ENCODE measurements around the gene CCNF. TPM values are rescaled to one million over a fixed set of nuclear protein-coding genes. Genes with fewer than 3 reads are reported as not detected.

The CCNF gene
- total RNA-seq, 2 donors from 2014 or later: 64.8 to 111 TPM

- ATAC-seq: no peak
- no peak for DNase-seq (ENCODE audit: low spot score in 2 of 2)
- H3K9me3 Mint-ChIP-seq: no peaks in the 10 kb centered on the region
- H3K36me3 Mint-ChIP-seq: peaks cover 0 to 7% of the 10 kb centered on the region in 2 donors
- no peak overlapping the region for H3K27ac Mint-ChIP-seq
Observed at GRCh38 chr16:2460916-2461315, 31.7 kb downstream of the CCNF start.

DNA sequence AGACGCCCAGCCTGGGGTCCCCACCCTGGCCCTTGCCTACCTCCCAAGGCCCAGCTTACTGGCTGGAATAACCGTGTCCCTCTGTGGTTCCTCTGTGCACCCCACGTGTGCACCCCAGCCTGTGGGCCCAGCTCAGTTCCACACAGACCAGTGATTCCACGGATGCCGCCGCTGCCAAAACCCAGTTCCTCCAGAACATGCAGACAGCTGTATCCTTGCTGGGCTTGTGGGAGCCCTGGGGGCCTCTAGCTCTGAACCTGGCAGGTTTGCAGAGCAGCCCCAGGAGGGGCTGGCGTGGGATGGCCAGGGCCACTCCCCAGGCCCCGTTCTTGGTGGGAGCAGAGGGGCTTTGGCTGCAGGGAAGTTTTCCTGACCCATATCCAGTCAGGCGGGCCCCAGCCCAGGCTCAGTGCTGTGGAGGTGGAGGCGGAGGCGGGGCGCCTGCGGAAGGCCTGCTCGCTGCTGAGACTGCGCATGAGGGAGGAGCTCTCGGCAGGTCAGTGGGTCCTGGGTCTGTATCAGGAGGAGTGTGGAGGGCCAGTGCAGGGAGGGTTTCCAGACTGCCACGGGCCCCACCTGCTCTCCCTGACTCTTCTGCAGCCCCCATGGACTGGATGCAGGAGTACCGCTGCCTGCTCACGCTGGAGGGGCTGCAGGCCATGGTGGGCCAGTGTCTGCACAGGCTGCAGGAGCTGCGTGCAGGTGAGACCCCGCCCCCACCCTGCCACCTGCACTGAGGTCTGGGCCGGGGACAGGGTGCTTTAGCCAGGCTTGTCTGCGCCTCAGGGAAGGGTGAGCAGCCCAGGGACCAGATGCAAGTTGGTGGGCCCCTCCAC, 33.0 kb downstream of the CCNF start:
- Mint-ChIP-seq H3K27ac (no peak overlapping the region), H3K9me3 (no peaks in the 10 kb centered on the region), H3K36me3 (no peaks in the 10 kb centered on the region)
- ATAC-seq: no peak
- no peak for DNase-seq (ENCODE audit: low spot score in 2 of 2)

- H3K36me3 Mint-ChIP-seq: no peaks in the 10 kb centered on the region
- no peaks in the 10 kb centered on the region for H3K9me3 Mint-ChIP-seq
- DNase-seq (ENCODE audit: low spot score in 2 of 2): no peak
- no peak overlapping the region for H3K27ac Mint-ChIP-seq
- ATAC-seq: no peak
Observed at GRCh38 chr16:2464333-2464732, 35.1 kb downstream of the CCNF start.

- ATAC-seq: no peak
- no peaks in the 10 kb centered on the region for H3K9me3 Mint-ChIP-seq
- no peak for DNase-seq (ENCODE audit: low spot score in 2 of 2)
Observed at GRCh38 chr16:2465653-2466415, 36.6 kb downstream of the CCNF start.

DNA sequence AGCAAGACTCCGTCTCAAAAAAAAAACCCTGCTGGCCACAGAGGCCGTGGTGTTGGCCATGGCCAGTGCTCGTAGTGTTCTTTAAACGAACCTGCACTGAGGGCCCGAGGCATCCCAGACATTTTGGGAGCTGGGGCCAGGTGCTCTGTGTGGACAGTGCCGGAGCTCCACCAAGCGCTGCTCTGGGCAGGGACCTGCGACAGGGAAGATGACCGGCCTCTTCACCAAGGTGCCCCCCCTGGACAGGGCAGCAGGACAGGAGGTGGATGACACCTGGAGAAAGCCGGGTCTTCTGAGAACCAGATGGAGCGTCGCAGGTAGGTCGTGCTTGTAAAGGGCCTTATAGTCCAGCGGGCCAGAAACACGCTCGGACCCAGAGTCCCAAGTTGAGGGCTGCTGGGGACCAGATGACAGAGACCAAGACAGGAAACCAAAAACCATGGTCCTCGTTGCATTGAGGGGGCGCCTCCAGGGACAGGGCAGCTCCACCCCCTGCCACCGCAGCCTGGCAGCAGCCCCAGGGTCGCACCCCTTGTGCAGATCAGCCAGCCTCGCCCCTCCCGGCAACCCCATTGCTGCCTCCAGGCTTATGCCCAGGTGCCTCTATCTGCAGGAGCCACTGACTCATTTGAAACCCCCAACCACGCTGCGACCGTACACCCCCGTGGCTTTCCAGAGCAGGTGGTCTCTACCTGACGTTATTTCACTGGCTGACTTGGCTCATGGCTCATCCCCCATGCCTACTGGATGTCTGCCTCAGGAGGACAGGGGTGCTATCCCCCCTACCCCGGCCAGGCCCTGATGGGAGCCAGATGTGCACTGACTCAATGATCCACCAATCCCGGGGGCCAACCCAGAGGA, 37.6 kb downstream of the CCNF start:
- H3K36me3 Mint-ChIP-seq: peaks cover 0 to 6% of the 10 kb centered on the region in 2 donors
- DNase-seq (ENCODE audit: low spot score in 2 of 2) (no peak), ATAC-seq (no peak)
- no peaks in the 10 kb centered on the region for H3K9me3 Mint-ChIP-seq
- no peak overlapping the region for H3K27ac Mint-ChIP-seq

More at GRCh38 chr16:2465653-2466415, 36.6 kb downstream of the CCNF start:
- peaks cover 0 to 6% of the 10 kb centered on the region in 2 donors for H3K36me3 Mint-ChIP-seq
- no peak overlapping the region for H3K27ac Mint-ChIP-seq

DNA sequence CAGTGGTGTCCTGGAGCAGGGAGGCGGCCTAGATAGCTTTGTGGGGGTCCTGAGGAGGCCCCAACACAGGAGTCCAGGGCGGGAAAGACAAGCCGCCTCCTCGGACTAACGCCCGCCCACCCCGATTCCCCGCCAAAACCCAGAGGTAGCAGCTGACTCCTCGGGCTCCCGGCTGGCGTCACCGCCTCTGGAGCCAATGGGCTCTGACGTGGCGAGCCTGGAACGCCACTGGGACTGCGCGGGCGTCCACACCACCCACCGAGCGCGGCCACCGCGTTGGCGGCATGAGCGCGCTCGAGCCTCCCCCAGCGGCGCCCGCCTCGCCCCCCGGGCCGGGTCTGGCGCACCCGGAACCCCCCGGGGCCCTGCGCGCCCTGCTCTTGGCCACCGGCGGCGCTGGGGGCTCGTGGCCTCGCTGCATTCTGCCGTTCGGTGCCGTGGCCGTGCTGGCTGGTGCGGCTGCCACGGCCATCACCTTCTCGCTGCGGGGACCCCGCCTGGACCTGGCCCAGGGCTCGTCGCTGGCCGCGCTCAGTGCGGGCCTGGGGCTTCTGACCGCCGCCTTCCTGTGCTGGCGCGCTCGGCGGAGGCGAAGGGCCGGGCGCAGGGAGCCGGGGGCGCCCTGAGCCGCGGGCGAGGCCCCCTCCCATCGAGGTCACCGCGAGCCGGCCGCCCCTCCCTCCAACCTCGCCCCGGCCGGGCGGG, 38.4 kb downstream of the CCNF start:
- H3K27ac Mint-ChIP-seq: no peak overlapping the region

GRCh38 chr16:2468233-2468724, 39.0 kb downstream of the CCNF start:
- Mint-ChIP-seq H3K27ac (no peak overlapping the region), H3K9me3 (no peaks in the 10 kb centered on the region), H3K36me3 (peaks cover 0 to 6% of the 10 kb centered on the region in 2 donors)
- ATAC-seq: no peak
- DNase-seq (ENCODE audit: low spot score in 2 of 2): no peak

More for the DNA sequence above, 38.4 kb downstream of the CCNF start:
- peak; percentile 31 to 40 for ATAC-seq
- no peak for DNase-seq (ENCODE audit: low spot score in 2 of 2)
- no peaks in the 10 kb centered on the region for H3K9me3 Mint-ChIP-seq
- peaks cover 0 to 6% of the 10 kb centered on the region in 2 donors for H3K36me3 Mint-ChIP-seq

DNA sequence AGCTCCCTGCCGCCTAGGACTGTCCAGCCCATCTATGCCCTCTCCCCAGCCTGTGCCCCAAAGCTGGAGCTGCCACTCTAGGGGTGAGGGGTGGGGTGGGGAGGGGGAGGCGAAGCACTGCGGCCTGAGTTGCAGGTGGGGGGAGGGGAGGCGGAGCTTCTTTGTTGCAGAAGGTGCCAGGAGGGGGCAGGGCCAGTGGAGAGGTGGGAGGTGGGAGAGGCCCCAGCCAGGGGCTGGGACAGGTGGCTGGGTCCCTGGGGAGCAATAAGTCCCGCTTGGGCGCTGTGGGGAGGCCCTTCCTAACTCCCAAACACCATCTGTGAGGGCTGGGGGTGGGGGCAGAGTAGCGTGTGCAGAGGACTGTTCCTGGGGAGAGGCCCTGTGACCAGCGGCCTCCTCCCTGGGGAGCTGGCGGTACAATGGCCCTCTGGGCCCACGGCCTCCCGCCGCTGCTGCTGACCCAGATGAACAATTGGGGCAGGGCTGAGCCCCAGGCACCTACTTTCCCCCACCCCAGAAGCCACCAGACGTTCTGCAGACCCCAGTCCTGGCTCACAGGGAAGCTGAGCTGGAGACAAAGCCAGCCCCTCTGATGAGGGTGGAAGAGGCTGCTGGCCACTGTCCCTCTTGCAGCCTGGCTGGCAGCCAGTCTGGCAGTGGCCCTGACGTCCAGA, 39.6 kb downstream of the CCNF start:
- Mint-ChIP-seq H3K27ac (no peak overlapping the region), H3K9me3 (no peaks in the 10 kb centered on the region)
- no peak for ATAC-seq

GRCh38 chr16:2469399-2470233, 40.4 kb downstream of the CCNF start:
- H3K9me3 Mint-ChIP-seq: no peaks in the 10 kb centered on the region
- H3K36me3 Mint-ChIP-seq: peaks cover 0 to 6% of the 10 kb centered on the region in 2 donors
- H3K27ac Mint-ChIP-seq: no peak overlapping the region
- ATAC-seq (no peak), DNase-seq (ENCODE audit: low spot score in 2 of 2) (no peak)

More for the DNA sequence above, 39.6 kb downstream of the CCNF start:
- peaks cover 0 to 6% of the 10 kb centered on the region in 2 donors for H3K36me3 Mint-ChIP-seq
- DNase-seq (ENCODE audit: low spot score in 2 of 2): no peak

GRCh38 chr16:2470234-2470601, 41.0 kb downstream of the CCNF start:
- H3K36me3 Mint-ChIP-seq: peaks cover 0 to 6% of the 10 kb centered on the region in 2 donors
- no peak overlapping the region for H3K27ac Mint-ChIP-seq
- no peaks in the 10 kb centered on the region for H3K9me3 Mint-ChIP-seq
- DNase-seq (ENCODE audit: low spot score in 2 of 2) (no peak), ATAC-seq (no peak)

- no peaks in the 10 kb centered on the region for H3K9me3 Mint-ChIP-seq
- no peak for DNase-seq (ENCODE audit: low spot score in 2 of 2)
Observed at GRCh38 chr16:2470603-2471015, 41.4 kb downstream of the CCNF start.

DNA sequence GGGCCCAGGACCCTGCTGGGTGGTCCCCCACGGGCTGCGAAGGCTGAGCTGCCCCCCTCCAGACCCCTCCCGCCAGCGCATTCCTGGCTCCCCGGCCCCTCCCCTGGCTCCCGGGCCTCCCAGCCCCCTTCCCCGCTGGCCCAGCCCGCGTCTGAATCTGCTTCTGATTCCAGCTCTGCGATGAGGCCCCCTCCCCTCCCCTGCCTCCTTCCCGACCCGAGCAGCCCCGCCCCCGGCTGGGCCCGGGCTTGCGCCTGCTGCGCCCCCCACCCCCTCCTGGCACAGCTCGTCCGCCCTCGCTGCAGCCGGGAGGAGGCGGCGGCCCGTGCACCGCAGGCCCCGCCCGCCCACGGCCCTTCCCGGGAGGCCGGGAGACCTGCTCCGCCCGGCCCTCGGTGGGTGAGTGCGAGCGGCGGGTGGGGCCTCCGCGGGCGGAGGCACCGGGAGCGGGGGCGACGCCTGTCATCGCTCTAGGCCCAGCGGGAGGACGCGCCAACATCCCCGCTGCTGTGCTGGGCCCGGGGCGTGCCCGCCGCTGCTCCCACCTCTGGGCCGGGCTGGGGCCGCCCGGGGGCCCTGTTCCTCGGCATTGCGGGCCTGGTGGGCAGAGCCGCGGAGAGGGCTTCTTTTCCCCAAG, 41.9 kb downstream of the CCNF start, which contains the start of gene NTN3:
Gene NTN3, plus strand, starts transcription at position 282 of the 637 bp plus-strand sequence. CDS start 405 bp downstream, outside the sequence.
- H3K27ac Mint-ChIP-seq: no peak within 1 kb of the TSS
- no peaks in the 10 kb centered on the region for H3K9me3 Mint-ChIP-seq
- no peak for ATAC-seq
- no peak for DNase-seq (ENCODE audit: low spot score in 2 of 2)
- H3K36me3 Mint-ChIP-seq: peaks cover 0 to 6% of the 10 kb centered on the region in 2 donors

More at GRCh38 chr16:2470603-2471015, 41.4 kb downstream of the CCNF start:
- no peak overlapping the region for H3K27ac Mint-ChIP-seq
- H3K36me3 Mint-ChIP-seq: peaks cover 0 to 6% of the 10 kb centered on the region in 2 donors
- no peak for ATAC-seq

GRCh38 chr16:2471653-2472487, 42.6 kb downstream of the CCNF start:
- H3K9me3 Mint-ChIP-seq: no peaks in the 10 kb centered on the region
- peaks cover 0 to 6% of the 10 kb centered on the region in 2 donors for H3K36me3 Mint-ChIP-seq
- H3K27ac Mint-ChIP-seq: no peak overlapping the region

More at GRCh38 chr16:2471653-2472487, 42.6 kb downstream of the CCNF start:
- no peak for ATAC-seq
- no peak for DNase-seq (ENCODE audit: low spot score in 2 of 2)
